ENCODE measurements around the gene ARL8A.

DNA sequence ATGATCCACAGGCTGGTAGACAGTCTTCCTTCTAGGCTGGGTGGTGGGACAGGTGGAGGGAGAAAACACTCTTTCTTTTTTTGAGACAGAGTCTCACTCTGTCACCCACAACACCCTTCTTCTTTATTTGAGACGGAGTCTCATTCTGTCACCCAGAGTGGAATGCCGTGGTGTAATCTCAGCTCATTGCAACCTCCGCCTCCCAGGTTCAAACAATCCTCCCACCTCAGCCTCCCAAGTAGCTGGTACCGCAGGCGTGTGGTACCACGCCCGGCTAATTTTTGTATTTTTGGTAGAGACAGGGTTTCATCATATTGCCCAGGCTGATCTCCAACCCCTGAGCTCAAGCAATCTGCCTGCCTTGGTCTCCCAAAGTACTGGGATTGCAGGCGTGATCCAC, 18.9 kb downstream of the ARL8A start:
- TF ChIP-seq CTCF (IDR thresholded peaks at IDR 0.05) (no peak), POLR2A (IDR thresholded peaks at IDR 0.05) (no peak)

All from body of pancreas (tissue), 4 donors.